Gastrocnemius medialis (tissue), 4 donors: ENCODE measurements around the gene GTF2H2C.
"Not testable (repeated sequence)": the region's sequence is repeated elsewhere in the genome, so short reads cannot be mapped to it uniquely, and the experiment has no call there.

ENCODE experiments used
- CTCF ChIP-seq, 5 experiments: fragments of 450-650 bp in 3 of 5; fragments of 200-600 bp in 2 of 5; sonication (generic) in 2 of 5; IDR thresholded peaks in 4 of 5; conservative IDR thresholded peaks in 1 of 5; 1 replicate in 4 of 5; 2 replicates in 1 of 5; pipeline ENCODE4 v1.5.1; 2016 to 2019; ENCODE audit warnings: antibody characterized with exemption in 5 of 5, mild to moderate bottlenecking in 3 of 5, moderate library complexity in 3 of 5
- POLR2A ChIP-seq, 2 donors: fragments of 450-650 bp; IDR thresholded peaks; one replicate each; pipeline ENCODE4 v1.6.1; 2017; ENCODE audit warnings: antibody characterized with exemption in 2 of 2, mild to moderate bottlenecking in 2 of 2, moderate library complexity in 2 of 2

GRCh38 chr5:69606839-69607238 is 46.8 kb downstream of the GTF2H2C start:
- TF ChIP-seq CTCF (IDR thresholded peaks at IDR 0.05 in 4 of 5, conservative IDR thresholded peaks at IDR 0.05 in 1 of 5); POLR2A (IDR thresholded peaks at IDR 0.05): not testable (repeated sequence)
